OCI-LY7 (cell line): ENCODE measurements around the gene NKX2-1.

Source experiments
- EZH2phosphoT487 ChIP-seq: fragments of 200-600 bp; sonication (generic); IDR thresholded peaks from 2 replicates; pipeline ENCODE4 v1.6.1; 2018; ENCODE audit warnings: low read depth, borderline replicate concordance, mild to moderate bottlenecking, mixed run types, antibody characterized with exemption, low read length, moderate library complexity, mixed read lengths
- TF ChIP-seq, protein P1 (sequence below): fragments of 200-600 bp; sonication (generic); conservative IDR thresholded peaks from 2 replicates; pipeline ENCODE4 v1.5.1; 2014; ENCODE audit warnings: mild to moderate bottlenecking, antibody characterized with exemption, low read length, moderate library complexity, mixed read lengths

GRCh38 chr14:36521598-36522345, 1.7 kb upstream of the NKX2-1 start:
- TF ChIP-seq, protein P1, sequence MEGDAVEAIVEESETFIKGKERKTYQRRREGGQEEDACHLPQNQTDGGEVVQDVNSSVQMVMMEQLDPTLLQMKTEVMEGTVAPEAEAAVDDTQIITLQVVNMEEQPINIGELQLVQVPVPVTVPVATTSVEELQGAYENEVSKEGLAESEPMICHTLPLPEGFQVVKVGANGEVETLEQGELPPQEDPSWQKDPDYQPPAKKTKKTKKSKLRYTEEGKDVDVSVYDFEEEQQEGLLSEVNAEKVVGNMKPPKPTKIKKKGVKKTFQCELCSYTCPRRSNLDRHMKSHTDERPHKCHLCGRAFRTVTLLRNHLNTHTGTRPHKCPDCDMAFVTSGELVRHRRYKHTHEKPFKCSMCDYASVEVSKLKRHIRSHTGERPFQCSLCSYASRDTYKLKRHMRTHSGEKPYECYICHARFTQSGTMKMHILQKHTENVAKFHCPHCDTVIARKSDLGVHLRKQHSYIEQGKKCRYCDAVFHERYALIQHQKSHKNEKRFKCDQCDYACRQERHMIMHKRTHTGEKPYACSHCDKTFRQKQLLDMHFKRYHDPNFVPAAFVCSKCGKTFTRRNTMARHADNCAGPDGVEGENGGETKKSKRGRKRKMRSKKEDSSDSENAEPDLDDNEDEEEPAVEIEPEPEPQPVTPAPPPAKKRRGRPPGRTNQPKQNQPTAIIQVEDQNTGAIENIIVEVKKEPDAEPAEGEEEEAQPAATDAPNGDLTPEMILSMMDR, result no peak
- TF ChIP-seq EZH2phosphoT487, result no peak
